ENCODE data around the gene ZSCAN12.

DNA sequence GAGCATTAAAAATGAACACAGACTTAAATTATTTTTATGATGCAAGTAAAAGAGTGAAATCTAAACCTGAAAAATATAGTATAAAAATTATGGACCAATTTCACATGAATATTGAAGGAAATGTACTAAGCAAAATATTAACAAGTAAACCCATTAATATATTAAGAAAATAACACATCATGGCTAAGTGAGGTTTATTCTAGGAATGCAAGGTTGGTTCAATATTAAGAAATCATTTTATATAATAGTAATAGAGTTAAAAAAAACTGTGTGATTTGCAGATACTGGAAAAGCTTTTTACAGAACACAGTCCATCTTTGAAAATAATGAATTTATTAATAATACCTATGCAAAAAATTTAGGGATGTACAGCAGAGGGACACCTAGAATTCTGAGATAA lies 20.9 kb downstream of the ZSCAN12 start:
- TF ChIP-seq, protein P1, sequence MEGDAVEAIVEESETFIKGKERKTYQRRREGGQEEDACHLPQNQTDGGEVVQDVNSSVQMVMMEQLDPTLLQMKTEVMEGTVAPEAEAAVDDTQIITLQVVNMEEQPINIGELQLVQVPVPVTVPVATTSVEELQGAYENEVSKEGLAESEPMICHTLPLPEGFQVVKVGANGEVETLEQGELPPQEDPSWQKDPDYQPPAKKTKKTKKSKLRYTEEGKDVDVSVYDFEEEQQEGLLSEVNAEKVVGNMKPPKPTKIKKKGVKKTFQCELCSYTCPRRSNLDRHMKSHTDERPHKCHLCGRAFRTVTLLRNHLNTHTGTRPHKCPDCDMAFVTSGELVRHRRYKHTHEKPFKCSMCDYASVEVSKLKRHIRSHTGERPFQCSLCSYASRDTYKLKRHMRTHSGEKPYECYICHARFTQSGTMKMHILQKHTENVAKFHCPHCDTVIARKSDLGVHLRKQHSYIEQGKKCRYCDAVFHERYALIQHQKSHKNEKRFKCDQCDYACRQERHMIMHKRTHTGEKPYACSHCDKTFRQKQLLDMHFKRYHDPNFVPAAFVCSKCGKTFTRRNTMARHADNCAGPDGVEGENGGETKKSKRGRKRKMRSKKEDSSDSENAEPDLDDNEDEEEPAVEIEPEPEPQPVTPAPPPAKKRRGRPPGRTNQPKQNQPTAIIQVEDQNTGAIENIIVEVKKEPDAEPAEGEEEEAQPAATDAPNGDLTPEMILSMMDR (conservative IDR thresholded peaks at IDR 0.05; ENCODE audit: low read length): no peak
- TF ChIP-seq EZH2phosphoT487 (IDR thresholded peaks at IDR 0.05; ENCODE audit: borderline replicate concordance, low read depth, low read length): no peak
